GM15510 (cell line): ENCODE results near the gene KCTD8.

Source experiments
- POLR2A ChIP-seq: IDR thresholded peaks from 3 replicates; pipeline ENCODE4 v1.6.1; 2011; ENCODE audit warnings: borderline replicate concordance; ENCODE audit not compliant: insufficient read length; ENCODE audit errors: extremely low read depth

Gene KCTD8

GRCh38 chr4:44421330-44422065, 27.1 kb downstream of the KCTD8 start:
- no peak for TF ChIP-seq POLR2A

- TF ChIP-seq POLR2A: no peak
Measured at GRCh38 chr4:44415251-44415650, 33.4 kb downstream of the KCTD8 start.

DNA sequence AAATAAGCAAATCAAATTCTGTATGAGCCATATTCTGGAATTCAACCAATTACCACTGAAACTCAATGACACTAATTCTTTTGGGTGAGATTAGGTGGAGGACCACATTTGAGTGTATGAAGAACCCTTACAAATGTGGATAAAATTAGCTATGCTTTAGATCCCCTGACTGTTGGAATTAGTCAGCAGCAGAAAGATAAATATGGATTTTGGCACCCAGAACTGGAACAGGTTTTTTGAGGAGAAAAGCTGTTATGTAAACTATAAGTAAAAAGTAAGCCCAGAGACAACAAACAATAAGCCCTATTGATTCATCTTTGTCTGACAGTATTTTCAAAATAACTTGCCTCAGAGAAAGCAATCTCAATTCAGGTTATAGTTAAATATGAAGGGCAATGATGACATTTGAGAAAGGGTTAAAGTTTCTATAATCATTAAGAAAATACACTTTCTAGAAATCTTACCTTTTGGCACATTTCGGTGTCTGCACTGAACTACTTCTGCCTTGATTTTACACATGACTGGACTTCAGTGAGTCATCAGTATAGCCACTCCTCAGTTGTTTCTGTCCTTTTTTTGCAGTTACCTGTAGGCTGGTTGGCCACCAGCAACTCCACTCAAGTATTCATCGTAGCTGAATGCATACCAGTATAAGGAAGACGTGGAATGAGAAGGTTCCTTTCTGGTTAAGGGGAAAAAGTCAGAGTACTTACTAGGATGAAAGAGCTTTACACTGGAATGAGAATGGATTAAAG, 80.0 kb downstream of the KCTD8 start:
- TF ChIP-seq POLR2A: no peak

DNA sequence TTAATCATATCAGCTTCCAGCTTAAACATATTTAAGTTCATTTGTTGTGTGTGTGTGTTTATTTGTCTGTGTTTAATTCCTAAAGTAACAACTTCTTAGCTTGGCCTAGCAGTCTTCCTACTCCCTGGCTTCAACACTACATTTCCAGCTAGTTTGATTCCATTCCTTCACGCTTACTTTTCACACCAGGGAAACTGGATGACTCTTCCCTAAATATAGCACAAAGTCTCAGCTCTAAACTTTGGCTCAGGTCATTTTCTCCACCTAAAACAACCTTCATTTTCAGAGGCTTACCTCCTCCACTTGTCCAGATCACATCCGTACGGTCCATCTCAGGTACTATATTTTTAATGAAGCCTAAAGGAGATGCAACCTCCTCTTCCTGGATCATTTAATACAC, 94.4 kb downstream of the KCTD8 start:
- TF ChIP-seq POLR2A: no peak

GRCh38 chr4:44351069-44351468, 97.5 kb downstream of the KCTD8 start:
- no peak for TF ChIP-seq POLR2A

GRCh38 chr4:44342800-44343199, 105.8 kb downstream of the KCTD8 start:
- no peak for TF ChIP-seq POLR2A

- TF ChIP-seq POLR2A: no peak
Measured at GRCh38 chr4:44326741-44327140, 121.9 kb downstream of the KCTD8 start.

DNA sequence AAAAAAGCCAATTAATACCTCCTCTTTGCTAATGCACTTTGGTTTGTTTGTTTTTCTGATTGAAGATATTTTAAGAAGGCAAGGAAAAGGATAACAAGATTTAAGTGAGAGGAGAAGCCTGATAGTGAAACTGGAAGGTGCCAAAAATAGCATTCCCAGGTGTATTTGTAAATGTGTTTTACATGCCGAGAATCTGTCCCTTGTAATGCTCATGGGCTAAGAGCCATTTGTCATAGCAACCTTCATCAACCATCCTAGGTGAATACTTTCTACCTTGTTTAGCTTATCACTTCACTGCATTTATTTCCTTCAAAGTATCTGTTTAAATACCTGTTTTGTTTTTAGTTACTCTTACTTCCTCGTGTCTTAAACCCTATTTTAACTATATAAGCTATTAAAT, 127.8 kb downstream of the KCTD8 start:
- TF ChIP-seq POLR2A: no peak

- TF ChIP-seq POLR2A: no peak
Measured at GRCh38 chr4:44319129-44319528, 129.5 kb downstream of the KCTD8 start.

DNA sequence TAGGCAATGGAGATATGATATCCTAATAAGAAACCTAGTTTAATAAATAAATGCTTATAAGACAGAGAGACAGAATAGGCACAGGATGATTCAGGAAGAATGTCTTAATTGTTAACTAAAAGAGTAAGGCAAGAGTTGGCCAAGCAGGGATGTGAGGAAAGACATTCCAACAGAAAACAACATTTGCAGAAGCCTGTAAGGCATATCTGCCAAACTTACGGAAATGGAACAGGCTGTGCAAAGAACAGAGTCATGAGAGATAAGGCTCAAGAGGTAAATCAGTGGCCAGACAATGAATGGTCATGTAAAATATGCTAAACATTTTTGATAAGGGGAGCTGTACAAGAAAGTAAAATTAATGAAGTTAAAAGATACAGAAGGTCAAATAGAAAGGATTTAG, 134.9 kb downstream of the KCTD8 start:
- no peak for TF ChIP-seq POLR2A

DNA sequence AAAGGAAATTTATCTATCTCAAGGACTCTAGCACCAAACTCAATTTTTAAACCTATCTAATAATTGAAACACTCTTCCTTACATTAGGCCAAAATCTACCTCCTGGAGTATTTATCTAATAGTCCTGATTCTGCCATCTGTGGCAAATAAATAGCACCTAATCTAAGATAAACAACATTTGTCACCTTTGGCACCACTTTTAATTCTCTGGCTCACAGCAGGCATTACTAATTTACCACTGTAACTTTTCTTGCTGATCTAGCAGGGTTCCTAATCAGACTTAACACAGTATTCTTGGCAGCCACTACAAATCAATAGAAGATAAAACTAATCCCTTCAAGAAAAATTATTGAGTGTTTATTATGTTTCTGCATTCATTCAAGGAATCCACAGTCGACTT, 161.1 kb downstream of the KCTD8 start:
- no peak for TF ChIP-seq POLR2A

DNA sequence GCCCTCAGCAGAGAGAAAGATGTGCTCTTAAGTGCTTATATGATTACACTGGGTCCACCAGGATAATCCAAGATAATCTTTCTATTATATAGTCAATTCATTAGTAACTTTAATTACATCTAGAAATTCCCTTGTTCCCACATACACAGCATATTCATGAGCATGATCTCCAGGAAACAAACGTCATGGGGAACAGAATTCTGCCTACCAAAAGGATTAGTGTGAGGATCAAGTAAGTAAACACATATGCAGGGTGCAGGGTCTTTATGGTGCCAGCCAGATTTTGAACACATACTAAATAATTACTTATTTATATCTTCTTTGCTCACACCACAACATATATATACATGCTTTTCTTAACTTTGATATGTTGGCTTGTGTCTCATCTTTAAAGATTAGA, 169.1 kb downstream of the KCTD8 start:
- no peak for TF ChIP-seq POLR2A

DNA sequence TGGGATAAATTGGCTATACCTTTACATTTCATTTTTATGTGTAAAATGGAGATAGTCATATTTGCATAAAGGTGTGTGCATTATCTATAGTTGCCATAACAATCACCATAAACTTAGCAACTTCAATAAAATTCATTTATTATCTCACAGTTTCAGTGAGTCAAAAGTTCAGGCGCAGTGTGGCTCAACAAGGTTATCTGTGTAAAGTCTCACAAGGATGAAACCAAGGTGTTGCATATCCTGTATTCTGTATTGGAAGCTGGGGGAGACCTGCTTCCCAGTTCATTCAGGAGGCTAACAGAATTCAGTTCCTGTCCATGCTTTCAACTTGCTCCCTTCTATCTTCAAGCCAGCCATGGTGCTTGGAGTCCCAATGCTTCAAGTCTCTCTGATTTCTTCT, 169.5 kb downstream of the KCTD8 start:
- TF ChIP-seq POLR2A: no peak

DNA sequence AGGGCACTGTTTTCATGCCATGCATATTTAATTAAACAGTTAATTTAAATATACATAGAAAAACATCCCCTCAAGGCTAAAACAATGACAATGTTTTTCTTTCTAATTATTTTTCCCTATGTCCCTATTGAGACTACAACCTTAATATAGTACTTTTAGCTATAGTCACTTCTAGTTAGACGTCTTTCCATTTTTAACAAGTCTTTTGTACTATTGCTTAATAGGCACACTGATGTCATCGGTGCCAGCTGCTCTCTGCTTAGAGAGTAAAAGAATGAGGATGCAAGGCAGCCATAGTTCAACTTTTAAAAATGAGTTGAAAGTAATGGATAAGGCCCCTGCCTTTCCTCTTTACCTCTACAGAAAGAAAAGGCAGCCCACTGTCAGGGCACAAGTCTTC, 191.1 kb downstream of the KCTD8 start:
- no peak for TF ChIP-seq POLR2A

GRCh38 chr4:44256414-44256813, 192.2 kb downstream of the KCTD8 start:
- no peak for TF ChIP-seq POLR2A

DNA sequence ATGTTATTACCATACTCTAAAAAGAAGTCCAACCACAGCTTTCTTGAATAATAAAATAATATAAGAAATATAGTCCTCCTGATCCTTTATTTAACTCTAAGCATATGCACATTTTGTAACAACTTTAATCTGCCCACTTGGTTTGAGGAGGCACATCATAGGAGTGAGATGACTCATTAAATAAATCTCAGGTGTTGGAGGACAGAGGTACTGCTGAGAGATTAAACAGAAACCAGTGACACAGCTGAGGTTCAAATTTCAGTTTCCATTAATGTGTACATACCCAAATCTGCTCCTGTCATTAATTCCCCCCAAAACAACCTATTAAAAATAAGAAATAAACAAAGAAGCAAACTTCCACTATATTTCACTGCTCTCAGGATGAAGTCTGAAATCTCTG, 211.0 kb downstream of the KCTD8 start:
- TF ChIP-seq POLR2A: no peak

- TF ChIP-seq POLR2A: no peak
Measured at GRCh38 chr4:44235897-44236296, 212.7 kb downstream of the KCTD8 start.

DNA sequence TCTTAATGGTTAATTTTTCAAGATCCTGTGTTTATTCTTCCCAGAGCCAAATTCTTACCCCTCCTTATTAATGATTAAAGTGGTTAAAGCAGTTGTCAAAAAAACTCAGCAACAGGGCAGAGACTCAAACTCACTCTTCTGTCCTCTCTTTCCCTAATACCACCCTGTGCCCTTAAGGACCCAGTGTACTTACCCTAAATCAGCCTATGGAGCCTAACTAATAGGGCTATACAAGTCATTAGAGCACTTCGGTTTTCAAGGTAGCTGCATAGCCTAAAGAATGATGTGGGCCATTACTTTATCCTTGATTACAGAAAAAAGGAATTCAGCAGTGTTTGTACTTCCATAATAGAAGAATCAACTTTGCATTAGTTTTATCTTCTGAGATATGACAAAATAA, 216.3 kb downstream of the KCTD8 start:
- no peak for TF ChIP-seq POLR2A
